Natural killer cell (primary cell): Measurements from ENCODE around the gene RXFP3. TPM values are rescaled to one million over a fixed set of nuclear protein-coding genes. Genes with fewer than 3 reads are reported as not detected.

Experiments used
- ATAC-seq, 3 donors: fragments of 150-1000 bp in 2 of 3; fragments of 200-7000 bp in 1 of 3; cut with Tn5 transposase; 1 replicate in 1 of 3; 2 replicates in 2 of 3; pipeline ENCODE4 v1.10.0; 2021; ENCODE audit warnings: mild to moderate bottlenecking in 2 of 3, moderate library complexity in 2 of 3
- DNase-seq, 2 donors: peaks; one replicate each; pipeline versions ENCODE4 v3.0.0 to v3.0.0-alpha.2; 2013 to 2021; ENCODE audit warnings: mixed read lengths in 1 of 2
- H3K27ac ChIP-seq: one replicate; pipeline ENCODE4 v1.5.1; 2013; ENCODE audit warnings: mild to moderate bottlenecking, low read length
- H3K27me3 ChIP-seq: one replicate; pipeline ENCODE4 v1.6.1; 2013; ENCODE audit warnings: low read length; ENCODE audit not compliant: control insufficient read depth, insufficient read depth
- H3K36me3 ChIP-seq: one replicate; pipeline ENCODE4 v1.6.1; 2013; ENCODE audit warnings: low read length; ENCODE audit not compliant: control insufficient read depth, insufficient read depth
- H3K4me1 ChIP-seq: one replicate; pipeline ENCODE4 v1.6.1; 2013; ENCODE audit warnings: low read length; ENCODE audit not compliant: control insufficient read depth, insufficient read depth
- H3K4me3 ChIP-seq: one replicate; pipeline ENCODE4 v1.5.1; 2013; ENCODE audit warnings: low read length
- H3K9me3 ChIP-seq: one replicate; pipeline ENCODE4 v1.6.1; 2013; ENCODE audit warnings: low read length; ENCODE audit not compliant: control insufficient read depth, insufficient read depth
- H3K27ac Mint-ChIP-seq, 2 donors: one replicate each; pipeline ENCODE4 v1.8.0; 2022; ENCODE audit warnings: mild to moderate bottlenecking in 2 of 2, mixed read lengths in 2 of 2, moderate library complexity in 1 of 2
- H3K27me3 Mint-ChIP-seq, 2 donors: one replicate each; pipeline ENCODE4 v1.8.0; 2022; ENCODE audit warnings: low read depth in 2 of 2, mixed read lengths in 2 of 2
- H3K36me3 Mint-ChIP-seq: one replicate; pipeline ENCODE4 v1.8.0; 2022; ENCODE audit warnings: mixed read lengths
- H3K4me1 Mint-ChIP-seq, 2 donors: one replicate each; pipeline ENCODE4 v1.8.0; 2022; ENCODE audit warnings: mixed read lengths in 2 of 2
- H3K4me3 Mint-ChIP-seq: one replicate; pipeline ENCODE4 v1.8.0; 2022; ENCODE audit warnings: mild to moderate bottlenecking, moderate library complexity, mixed read lengths
- H3K9me3 Mint-ChIP-seq, 2 donors: one replicate each; pipeline ENCODE4 v1.8.0; 2022; ENCODE audit warnings: mixed read lengths in 2 of 2
- WGBS: methylation state at CpG from one replicate; pipeline ENCODE4 v1.1.7; 2013; ENCODE audit warnings: missing lambda C conversion rate; ENCODE audit not compliant: insufficient coverage; 5-methylcytosine and 5-hydroxymethylcytosine counted together
- intact Hi-C: fragments of 100-400 bp; cut with micrococcal nuclease; formaldehyde crosslinking; loops from one replicate; pipeline ENCODE4 v1.14.2; 2022
- total RNA-seq, 4 donors: library from RNA; stranded (reverse); fragments of 120-200 nt in 1 of 4; gene quantifications; one replicate each; pipeline versions ENCODE4 v1.2.3 to v1.2.4, GENCODE V29; 2013 to 2022
- TF ChIP-seq, protein P1 (sequence below): fragments of 200-600 bp; IDR thresholded peaks from one replicate; pipeline ENCODE4 v1.8.0; 2022; ENCODE audit warnings: antibody characterized with exemption

RXFP3 gene
- total RNA-seq, 3 donors from 2014 or later (not counting 1 experiment from before 2014, with no cell fraction given) = not detected

GRCh38 chr5:33981408-33982162 is 45.4 kb downstream of the RXFP3 start:
- Histone ChIP-seq H3K9me3 (no peaks in the 10 kb centered on the region), H3K4me3 (no peak overlapping the region), H3K4me1 (no peaks in the 10 kb centered on the region), H3K36me3 (no peaks in the 10 kb centered on the region), H3K27ac (no peak overlapping the region), H3K27me3 (no peaks in the 10 kb centered on the region)
- Mint-ChIP-seq H3K27ac (no peak overlapping the region), H3K4me1 (no peaks in the 10 kb centered on the region), H3K27me3 (no peaks in the 10 kb centered on the region), H3K4me3 (no peak overlapping the region), H3K9me3 (no peaks in the 10 kb centered on the region), H3K36me3 (no peaks in the 10 kb centered on the region)
- intact Hi-C loops = no loop called here
- DNase-seq = no peak
- TF ChIP-seq, protein P1, sequence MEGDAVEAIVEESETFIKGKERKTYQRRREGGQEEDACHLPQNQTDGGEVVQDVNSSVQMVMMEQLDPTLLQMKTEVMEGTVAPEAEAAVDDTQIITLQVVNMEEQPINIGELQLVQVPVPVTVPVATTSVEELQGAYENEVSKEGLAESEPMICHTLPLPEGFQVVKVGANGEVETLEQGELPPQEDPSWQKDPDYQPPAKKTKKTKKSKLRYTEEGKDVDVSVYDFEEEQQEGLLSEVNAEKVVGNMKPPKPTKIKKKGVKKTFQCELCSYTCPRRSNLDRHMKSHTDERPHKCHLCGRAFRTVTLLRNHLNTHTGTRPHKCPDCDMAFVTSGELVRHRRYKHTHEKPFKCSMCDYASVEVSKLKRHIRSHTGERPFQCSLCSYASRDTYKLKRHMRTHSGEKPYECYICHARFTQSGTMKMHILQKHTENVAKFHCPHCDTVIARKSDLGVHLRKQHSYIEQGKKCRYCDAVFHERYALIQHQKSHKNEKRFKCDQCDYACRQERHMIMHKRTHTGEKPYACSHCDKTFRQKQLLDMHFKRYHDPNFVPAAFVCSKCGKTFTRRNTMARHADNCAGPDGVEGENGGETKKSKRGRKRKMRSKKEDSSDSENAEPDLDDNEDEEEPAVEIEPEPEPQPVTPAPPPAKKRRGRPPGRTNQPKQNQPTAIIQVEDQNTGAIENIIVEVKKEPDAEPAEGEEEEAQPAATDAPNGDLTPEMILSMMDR = no peak
- 90% methylated on average over 7 of the region's 8 CpGs for WGBS
- ATAC-seq = no peak

DNA sequence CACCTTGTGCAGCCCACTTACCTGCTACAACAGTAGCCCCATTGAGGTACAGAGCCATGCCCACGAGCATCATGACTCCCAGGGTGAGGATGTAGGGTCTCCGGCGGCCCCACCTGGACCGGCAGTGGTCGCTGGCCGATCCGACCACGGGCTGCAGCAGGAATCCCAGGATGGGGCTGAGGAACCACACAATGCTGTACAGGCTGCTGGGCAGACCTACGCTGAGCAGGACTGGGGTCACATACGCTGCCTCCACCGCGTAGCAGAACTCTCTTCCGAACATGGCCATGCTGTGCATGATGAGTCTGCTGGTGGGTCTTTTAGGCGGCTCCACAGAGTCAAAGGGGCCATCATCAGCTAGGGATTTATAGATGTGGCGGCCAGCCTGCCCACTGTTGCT is 48.0 kb downstream of the RXFP3 start:
- ATAC-seq = no peak
- no peaks in the 10 kb centered on the region for H3K36me3 Mint-ChIP-seq
- no peaks in the 10 kb centered on the region for H3K27me3 Mint-ChIP-seq
- no peaks in the 10 kb centered on the region for H3K9me3 Mint-ChIP-seq
- H3K4me3 Mint-ChIP-seq = no peak overlapping the region
- H3K27me3 ChIP-seq = no peaks in the 10 kb centered on the region
- no peak for DNase-seq
- H3K36me3 ChIP-seq = peaks cover 14% of the 10 kb centered on the region
- TF ChIP-seq, protein P1 = no peak
- WGBS = 96% methylated on average over 15 of the region's 15 CpGs
- H3K4me1 Mint-ChIP-seq = no peaks in the 10 kb centered on the region
- intact Hi-C loops = no loop called here
- H3K4me1 ChIP-seq = no peaks in the 10 kb centered on the region
- no peak overlapping the region for H3K4me3 ChIP-seq
- H3K27ac Mint-ChIP-seq = no peak overlapping the region
- no peaks in the 10 kb centered on the region for H3K9me3 ChIP-seq
- H3K27ac ChIP-seq = no peak overlapping the region

DNA sequence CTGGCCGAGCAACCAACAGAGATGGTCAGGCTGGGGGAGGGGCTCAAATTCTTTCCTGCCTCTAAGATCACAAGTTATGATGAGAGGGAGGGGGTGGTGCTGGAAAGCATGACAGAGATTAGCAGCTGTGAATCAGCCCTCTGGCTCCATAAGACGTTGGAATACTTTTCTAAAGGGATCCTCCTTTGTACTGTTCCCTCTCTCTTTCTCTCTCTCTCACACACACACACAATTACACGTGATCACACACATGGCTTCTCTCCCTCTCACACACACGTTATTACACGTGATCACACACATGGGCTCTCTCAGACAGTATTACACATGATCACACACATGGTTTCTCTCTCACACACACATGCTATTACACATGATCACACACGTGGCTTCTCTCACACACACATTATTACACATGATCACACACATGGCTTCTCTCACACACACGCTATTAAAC is 48.5 kb downstream of the RXFP3 start, which contains the start of gene SLC45A2:
Gene SLC45A2 (minus strand): TSS at position 23 of the 454 bp plus-strand sequence. CDS start 110 bp downstream, outside the sequence.
- intact Hi-C loops = no loop called here
- H3K27me3 Mint-ChIP-seq = no peaks in the 10 kb centered on the region
- no peak within 1 kb of the TSS for H3K27ac Mint-ChIP-seq

More for the DNA sequence above, 48.5 kb downstream of the RXFP3 start, which contains the start of gene SLC45A2:
- Mint-ChIP-seq H3K36me3 (no peaks in the 10 kb centered on the region), H3K4me3 (no peak within 1 kb of the TSS), H3K9me3 (no peaks in the 10 kb centered on the region), H3K4me1 (no peaks in the 10 kb centered on the region)
- no peaks in the 10 kb centered on the region for H3K4me1 ChIP-seq
- no peak within 1 kb of the TSS for H3K4me3 ChIP-seq
- DNase-seq (no peak), ATAC-seq (no peak)
- H3K27ac ChIP-seq = no peak within 1 kb of the TSS
- WGBS = 88% methylated on average over 7 of the region's 7 CpGs
- H3K9me3 ChIP-seq = no peaks in the 10 kb centered on the region
- peaks cover 16% of the 10 kb centered on the region for H3K36me3 ChIP-seq
- no peaks in the 10 kb centered on the region for H3K27me3 ChIP-seq
- TF ChIP-seq, protein P1 = no peak
